HG02642 (cell line): ENCODE data around the gene PHOX2A.

Experiments used
- ATAC-seq: cut with Tn5 transposase; IDR thresholded peaks from one replicate; pipeline ENCODE4 v1.9.1; 2021; ENCODE audit warnings: mild to moderate bottlenecking; ENCODE audit not compliant: unreplicated experiment, poor library complexity

The PHOX2A gene

DNA sequence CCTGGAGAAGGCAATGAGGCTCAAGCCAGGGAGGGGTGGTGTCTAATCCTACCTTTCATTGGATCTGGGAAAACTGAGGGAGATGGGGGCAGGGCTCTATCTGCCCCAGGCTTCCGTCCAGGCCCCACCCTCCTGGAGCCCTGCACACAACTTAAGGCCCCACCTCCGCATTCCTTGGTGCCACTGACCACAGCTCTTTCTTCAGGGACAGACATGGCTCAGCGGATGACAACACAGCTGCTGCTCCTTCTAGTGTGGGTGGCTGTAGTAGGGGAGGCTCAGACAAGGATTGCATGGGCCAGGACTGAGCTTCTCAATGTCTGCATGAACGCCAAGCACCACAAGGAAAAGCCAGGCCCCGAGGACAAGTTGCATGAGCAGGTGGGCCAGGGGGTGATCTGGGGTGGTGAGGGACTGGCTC, 52.0 kb downstream of the PHOX2A start, which contains the start of gene FOLR1:
Gene FOLR1, plus strand, starts transcription at position 180 of the 421 bp plus-strand sequence. Its CDS starts 34 bp downstream, at position 214.
- no peak for ATAC-seq

DNA sequence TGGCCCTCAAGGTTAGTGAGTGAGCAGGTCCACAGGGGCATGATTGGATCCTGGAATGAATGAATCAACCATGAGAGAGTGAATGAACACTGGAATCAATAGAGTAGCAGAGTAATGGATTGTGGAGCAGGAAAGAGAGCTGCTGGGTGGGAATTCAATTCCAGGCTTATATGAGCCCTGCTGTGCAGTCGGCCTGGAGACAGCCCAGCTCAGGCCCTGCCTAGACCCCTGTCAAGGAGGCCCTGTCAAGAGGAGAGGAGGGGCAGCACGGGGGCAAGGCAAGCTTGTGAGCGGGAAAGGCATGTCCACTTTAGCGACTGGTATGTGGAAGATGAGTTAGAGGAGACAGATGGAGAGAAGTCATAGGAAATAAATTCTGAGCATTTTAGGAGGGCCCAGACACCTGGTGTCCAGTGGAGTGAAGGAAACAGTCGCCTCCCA, 53.3 kb downstream of the PHOX2A start:
- ATAC-seq: no peak

DNA sequence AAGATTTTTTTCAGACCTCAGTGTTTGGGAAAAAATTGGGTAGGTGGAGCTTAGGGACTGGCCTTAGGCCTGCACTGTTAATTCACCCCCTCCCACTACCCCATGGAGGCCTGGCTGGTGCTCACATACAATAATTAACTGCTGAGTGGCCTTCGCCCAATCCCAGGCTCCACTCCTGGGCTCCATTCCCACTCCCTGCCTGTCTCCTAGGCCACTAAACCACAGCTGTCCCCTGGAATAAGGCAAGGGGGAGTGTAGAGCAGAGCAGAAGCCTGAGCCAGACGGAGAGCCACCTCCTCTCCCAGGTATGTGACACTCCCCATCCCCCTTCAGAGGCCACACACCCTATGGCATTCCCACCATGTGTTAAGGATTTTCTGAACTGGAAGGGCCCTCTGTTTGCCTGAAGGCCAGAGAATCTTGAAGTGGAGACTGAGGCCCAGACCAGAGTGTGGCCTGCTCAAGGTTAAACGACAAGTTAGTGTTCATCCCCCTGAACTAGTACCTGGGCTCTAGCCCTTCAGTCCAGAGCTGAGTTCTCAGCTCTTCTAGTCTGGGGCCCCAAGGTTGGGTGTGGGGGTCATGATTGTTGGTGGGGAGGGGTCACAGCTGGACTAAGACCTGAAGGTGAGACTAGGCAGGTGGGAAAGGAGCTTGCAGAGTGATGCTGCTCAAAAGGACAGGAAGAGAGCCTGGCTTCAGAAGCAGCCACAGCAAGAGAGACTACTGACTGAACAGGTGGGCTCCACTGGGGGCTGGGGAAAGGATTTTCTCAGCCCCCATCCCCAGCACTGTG, 54.3 kb downstream of the PHOX2A start:
- no peak for ATAC-seq
